K562 (cell line): Measurements from ENCODE around the gene LMAN2L. TPM values are rescaled to one million over a fixed set of nuclear protein-coding genes. Genes with fewer than 3 reads are reported as not detected.

Experiments
- ATAC-seq: fragments of 200-7000 bp; cut with Tn5 transposase; 3 replicates; pipeline ENCODE4 v1.9.1; 2020; ENCODE audit warnings: moderate library complexity
- BruUV-seq: library from RNA; stranded (reverse); fragments of 400-500 nt; replicated peaks from 2 replicates; lab custom pipeline; 2021; lab: Mats Ljungman, UMichigan
- CTCF ChIA-PET: fragments of 300-600 bp; formaldehyde crosslinking; extraction: SDS; loops from one replicate; lab custom pipeline; 2021; ENCODE audit warnings: low intra/inter-chr PET ratio; lab: Yijun Ruan, JAX
- POLR2A ChIA-PET: fragments of 300-600, 350-650 bp; sonication (Branson Sonifier 250); formaldehyde crosslinking; extraction: SDS; loops from one replicate; lab custom pipeline; 2021; ENCODE audit warnings: antibody characterized with exemption, inconsistent platforms; lab: Yijun Ruan, JAX
- DNase-seq, 4 experiments: peaks; one replicate each; pipeline versions ENCODE4 v3.0.0 to v3.0.0-alpha.2; 2011 to 2018; ENCODE audit warnings: low spot score in 3 of 4, mixed read lengths in 3 of 4; ENCODE audit errors: extremely low read depth in 1 of 4
- FAIRE-seq: peaks from 2 replicates; lab custom pipeline; 2011; peaks lifted over from hg19 to GRCh38; lab: Jason Lieb, UNC
- H2AFZ ChIP-seq: 2 replicates; pipeline ENCODE4 v1.6.0; 2011; ENCODE audit warnings: low read depth, low read length, control low read depth, inconsistent platforms
- H3K27ac ChIP-seq: fragments of 200-600 bp; 3 replicates; pipeline ENCODE4 v1.8.0; 2011; ENCODE audit warnings: low read depth, mild to moderate bottlenecking, control low read depth, inconsistent platforms, low read length, moderate library complexity, mixed read lengths; ENCODE audit errors: extremely low read depth
- H3K27me3 ChIP-seq, 2 experiments: fragments of 300-600 bp in 1 of 2; 2 replicates in 1 of 2; 3 replicates in 1 of 2; pipeline versions ENCODE4 v1.6.0 to v1.8.0; 2011; ENCODE audit warnings: inconsistent platforms in 2 of 2, low read length in 2 of 2, mild to moderate bottlenecking in 1 of 2, mixed read lengths in 1 of 2, moderate library complexity in 1 of 2; ENCODE audit not compliant: control insufficient read depth in 2 of 2, insufficient read depth in 2 of 2
- H3K36me3 ChIP-seq: fragments of 300-600 bp; 3 replicates; pipeline ENCODE4 v1.8.0; 2011; ENCODE audit warnings: mild to moderate bottlenecking, low read length, inconsistent platforms; ENCODE audit not compliant: control insufficient read depth, insufficient read depth
- H3K4me1 ChIP-seq, 2 experiments: fragments of 200-600 bp in 1 of 2; replicated peaks in 1 of 2; 2 replicates in 1 of 2; 3 replicates in 1 of 2; pipeline versions ENCODE4 v1.5.1 to v1.8.0; 2011; ENCODE audit warnings: inconsistent platforms in 2 of 2, low read length in 2 of 2, mild to moderate bottlenecking in 1 of 2, mixed read lengths in 1 of 2, moderate library complexity in 1 of 2; ENCODE audit not compliant: control insufficient read depth in 2 of 2, insufficient read depth in 2 of 2
- H3K4me2 ChIP-seq: 2 replicates; pipeline ENCODE4 v1.6.1; 2011; ENCODE audit warnings: low read length, control low read depth, inconsistent platforms, mixed read lengths; ENCODE audit not compliant: insufficient read depth
- H3K4me3 ChIP-seq: fragments of 200-600 bp; sonication (generic), shearing (Covaris generic); 2 replicates; pipeline ENCODE4 v1.5.1; 2016; ENCODE audit warnings: control low read depth, inconsistent platforms
- H3K79me2 ChIP-seq: fragments of 200-600 bp; 3 replicates; pipeline ENCODE4 v1.8.0; 2011; ENCODE audit warnings: low read length, inconsistent platforms; ENCODE audit not compliant: control insufficient read depth, insufficient read depth
- H3K9ac ChIP-seq, 2 experiments: 2 replicates each; pipeline versions ENCODE4 v1.6.0 to v1.6.1; 2011; ENCODE audit warnings: low read depth in 2 of 2, low read length in 2 of 2, control low read depth in 1 of 2, inconsistent platforms in 1 of 2, mild to moderate bottlenecking in 1 of 2, mixed read lengths in 1 of 2; ENCODE audit not compliant: insufficient read depth in 1 of 2
- H3K9me1 ChIP-seq: one replicate; pipeline ENCODE4 v1.6.0; 2011; ENCODE audit warnings: inconsistent platforms, mild to moderate bottlenecking, low read length, moderate library complexity; ENCODE audit not compliant: control insufficient read depth, insufficient read depth
- H3K9me3 ChIP-seq: replicated peaks from 2 replicates; pipeline ENCODE4 v1.5.1; 2011; ENCODE audit warnings: low read depth, low read length, inconsistent platforms; ENCODE audit not compliant: control insufficient read depth, insufficient read depth
- H4K20me1 ChIP-seq: replicated peaks from 2 replicates; pipeline ENCODE4 v1.6.1; 2011; ENCODE audit warnings: low read length, inconsistent platforms, mixed read lengths; ENCODE audit not compliant: control insufficient read depth, insufficient read depth
- NFIC ChIP-seq: fragments of 450-650 bp; IDR thresholded peaks from 2 replicates; pipeline ENCODE4 v1.6.1; 2017; ENCODE audit warnings: mild to moderate bottlenecking, inconsistent platforms
- NFIX ChIP-seq: fragments of 250-450 bp; sonication (Bioruptor Pico); IDR thresholded peaks from 2 replicates; pipeline ENCODE4 v1.4.0; 2020; ENCODE audit warnings: low read depth, mild to moderate bottlenecking, moderate library complexity
- ZNF76 ChIP-seq: fragments of 250-450 bp; sonication (Bioruptor Pico); IDR thresholded peaks from 2 replicates; pipeline ENCODE4 v1.4.0; 2020; ENCODE audit warnings: mild to moderate bottlenecking, moderate library complexity, borderline replicate concordance
- whole genome bisulfite sequencing: fragments of 100-300 bp; shearing (Covaris generic); methylation state at CpG from one replicate; pipeline ENCODE4 v1.1.6; 2016; ENCODE audit warnings: low coverage, mixed read lengths; ENCODE audit not compliant: insufficient coverage; ENCODE audit errors: missing lambda C conversion rate; 5-methylcytosine and 5-hydroxymethylcytosine counted together
- in situ Hi-C: fragments of 300-500 bp; cut with MboI; formaldehyde crosslinking; loops from 4 replicates; pipeline ENCODE4 v1.15.0; 2018; ENCODE audit warnings: inconsistent platforms, mixed read lengths
- intact Hi-C: fragments of 100-400 bp; cut with micrococcal nuclease; formaldehyde crosslinking; loops from 2 replicates; pipeline ENCODE4 v1.14.2; 2022
- polyA plus RNA-seq, 8 experiments: library from polyadenylated mRNA; depleted of rRNA in 4 of 8; stranded (reverse) in 5 of 8; unstranded in 3 of 8; fragments of >200 nt; fragmentation: Nextera tagmentation in 2 of 8; fragmentation: Illumina TruSeq in 1 of 8; extraction: Ambion mirVana in 2 of 8; extraction: Trizol in 1 of 8; gene quantifications; 2 replicates each; pipeline versions ENCODE4 v1.2.1 to v1.2.3, GENCODE V29; 2011 to 2014; ENCODE audit warnings: inconsistent platforms in 1 of 8, missing spikeins in 1 of 8
- total RNA-seq, 7 experiments: library from RNA; depleted of rRNA in 6 of 7; stranded (reverse); fragments of >200 nt in 6 of 7; fragmentation: Illumina TruSeq in 2 of 7; extraction: Trizol in 2 of 7; gene quantifications; 2 replicates each; pipeline versions ENCODE4 v1.2.1 to v1.2.3, GENCODE V29; 2011 to 2021; ENCODE audit warnings: low replicate concordance in 1 of 7

The LMAN2L gene
- total and polyA plus RNA-seq, 9 of the 15 experiments (the other 6 are each of a cell fraction or from before 2014, with no cell fraction given): 7.2 to 37.7 (median 12.5) TPM

DNA sequence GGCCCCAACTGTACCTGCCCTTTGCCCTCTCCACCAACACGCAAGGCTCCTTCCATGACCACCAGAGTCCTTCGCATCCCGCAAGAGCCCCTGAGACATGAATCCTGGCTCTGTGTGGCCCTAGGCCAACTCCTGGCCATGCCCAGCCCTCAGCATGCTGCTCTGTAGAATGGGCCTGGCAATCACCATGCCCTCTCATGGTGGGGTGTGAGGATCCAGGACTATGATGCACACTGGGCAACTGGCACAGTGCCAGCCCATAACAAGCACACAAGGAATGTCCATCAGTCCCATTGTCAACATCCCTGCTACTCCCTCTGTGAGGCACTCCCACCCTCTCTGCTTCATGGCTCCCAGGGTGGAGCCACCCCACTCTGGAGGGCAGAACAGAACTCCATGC, 52.6 kb downstream of the LMAN2L start:
- DNase-seq (no peak), ATAC-seq (no peak), FAIRE-seq (no peak)
- peaks cover 20 to 42% of the 10 kb centered on the region in 2 experiments; a peak in 4 of 5 replicates for H3K27me3 ChIP-seq
- H3K9me3 ChIP-seq: no peaks in the 10 kb centered on the region
- CTCF ChIA-PET: no interaction called here
- no peak overlapping the region for H3K4me2 ChIP-seq
- intact Hi-C loops: no loop called here
- POLR2A ChIA-PET: interaction anchor here (0.6 to 1.1 kb wide), 5 partner anchors 50 to 200 kb away, joined by 3 to 4 read pairs (median 3); no protein-coding TSS in a partner anchor
- BruUV-seq: no TSS peak
- no peak overlapping the region for H3K4me3 ChIP-seq
- peaks cover 6 to 28% of the 10 kb centered on the region in 2 experiments; a peak in 3 of 5 replicates for H3K4me1 ChIP-seq
- in situ Hi-C loops: no loop called here
- no peak overlapping the region; a peak in 1 of 4 replicates for H3K9ac ChIP-seq
- no peak overlapping the region for H2AFZ ChIP-seq
- no peaks in the 10 kb centered on the region for H3K79me2 ChIP-seq
- whole genome bisulfite sequencing: 37% methylated on average over 3 of the region's 3 CpGs
- no peak overlapping the region for H3K27ac ChIP-seq
- no peaks in the 10 kb centered on the region for H3K36me3 ChIP-seq
- TF ChIP-seq NFIC (peak; percentile 94), NFIX (CRISPR knock-in tag) (peak; percentile 64), ZNF76 (CRISPR knock-in tag) (no peak)
- TF ChIP-seq, all 486 proteins: peak for 2
- Histone ChIP-seq H4K20me1 (0 out of 2 replicates have a peak, but pooled peaks cover 17% of the 10 kb centered on the region), H3K9me1 (no peaks in the 10 kb centered on the region)
